GM12865 (cell line): Measurements from ENCODE around the gene NRP2.

Experiments
- DNase-seq: peaks from one replicate; pipeline ENCODE4 v3.0.0; 2010; ENCODE audit warnings: low read depth
- H3K4me3 ChIP-seq: 2 replicates; pipeline ENCODE4 v1.5.1; 2011; ENCODE audit warnings: mild to moderate bottlenecking, low read depth, low read length, control low read depth
- TF ChIP-seq, protein P1 (sequence below): IDR thresholded peaks from 2 replicates; pipeline ENCODE4 v1.5.1; 2011; ENCODE audit warnings: low read length, control low read depth, low read depth, inconsistent platforms; ENCODE audit not compliant: insufficient read depth; ENCODE audit errors: missing control alignments

Gene NRP2

GRCh38 chr2:205781244-205781931 lies 99.1 kb downstream of the NRP2 start:
- no peak for DNase-seq
- no peak overlapping the region for H3K4me3 ChIP-seq
- TF ChIP-seq, protein P1, sequence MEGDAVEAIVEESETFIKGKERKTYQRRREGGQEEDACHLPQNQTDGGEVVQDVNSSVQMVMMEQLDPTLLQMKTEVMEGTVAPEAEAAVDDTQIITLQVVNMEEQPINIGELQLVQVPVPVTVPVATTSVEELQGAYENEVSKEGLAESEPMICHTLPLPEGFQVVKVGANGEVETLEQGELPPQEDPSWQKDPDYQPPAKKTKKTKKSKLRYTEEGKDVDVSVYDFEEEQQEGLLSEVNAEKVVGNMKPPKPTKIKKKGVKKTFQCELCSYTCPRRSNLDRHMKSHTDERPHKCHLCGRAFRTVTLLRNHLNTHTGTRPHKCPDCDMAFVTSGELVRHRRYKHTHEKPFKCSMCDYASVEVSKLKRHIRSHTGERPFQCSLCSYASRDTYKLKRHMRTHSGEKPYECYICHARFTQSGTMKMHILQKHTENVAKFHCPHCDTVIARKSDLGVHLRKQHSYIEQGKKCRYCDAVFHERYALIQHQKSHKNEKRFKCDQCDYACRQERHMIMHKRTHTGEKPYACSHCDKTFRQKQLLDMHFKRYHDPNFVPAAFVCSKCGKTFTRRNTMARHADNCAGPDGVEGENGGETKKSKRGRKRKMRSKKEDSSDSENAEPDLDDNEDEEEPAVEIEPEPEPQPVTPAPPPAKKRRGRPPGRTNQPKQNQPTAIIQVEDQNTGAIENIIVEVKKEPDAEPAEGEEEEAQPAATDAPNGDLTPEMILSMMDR, result no peak

DNA sequence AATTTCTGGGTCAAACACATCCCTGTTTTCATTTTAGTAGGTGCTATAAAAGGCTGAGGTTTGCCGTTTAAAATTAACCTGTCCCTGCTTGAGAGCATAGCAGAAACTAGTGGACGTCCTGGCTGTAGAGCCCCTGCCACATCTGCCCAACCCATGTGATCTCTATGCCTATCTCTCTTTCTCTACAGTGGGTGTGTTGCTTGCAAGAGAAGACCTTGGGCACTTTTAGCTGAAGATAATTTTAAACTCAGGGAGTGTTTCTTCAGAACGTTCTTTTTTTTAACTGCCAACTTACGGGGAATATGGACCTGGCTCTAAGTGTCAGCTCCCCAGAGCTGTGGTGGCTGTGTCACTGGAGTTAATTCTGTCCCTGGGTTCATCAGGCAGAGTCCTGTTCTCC lies 100.6 kb downstream of the NRP2 start:
- no peak overlapping the region for H3K4me3 ChIP-seq
- DNase-seq, result no peak
- TF ChIP-seq, protein P1, result no peak

- no peak overlapping the region for H3K4me3 ChIP-seq
- DNase-seq, result no peak
- TF ChIP-seq, protein P1, result no peak
Measured at GRCh38 chr2:205783872-205784499, 101.7 kb downstream of the NRP2 start.

DNA sequence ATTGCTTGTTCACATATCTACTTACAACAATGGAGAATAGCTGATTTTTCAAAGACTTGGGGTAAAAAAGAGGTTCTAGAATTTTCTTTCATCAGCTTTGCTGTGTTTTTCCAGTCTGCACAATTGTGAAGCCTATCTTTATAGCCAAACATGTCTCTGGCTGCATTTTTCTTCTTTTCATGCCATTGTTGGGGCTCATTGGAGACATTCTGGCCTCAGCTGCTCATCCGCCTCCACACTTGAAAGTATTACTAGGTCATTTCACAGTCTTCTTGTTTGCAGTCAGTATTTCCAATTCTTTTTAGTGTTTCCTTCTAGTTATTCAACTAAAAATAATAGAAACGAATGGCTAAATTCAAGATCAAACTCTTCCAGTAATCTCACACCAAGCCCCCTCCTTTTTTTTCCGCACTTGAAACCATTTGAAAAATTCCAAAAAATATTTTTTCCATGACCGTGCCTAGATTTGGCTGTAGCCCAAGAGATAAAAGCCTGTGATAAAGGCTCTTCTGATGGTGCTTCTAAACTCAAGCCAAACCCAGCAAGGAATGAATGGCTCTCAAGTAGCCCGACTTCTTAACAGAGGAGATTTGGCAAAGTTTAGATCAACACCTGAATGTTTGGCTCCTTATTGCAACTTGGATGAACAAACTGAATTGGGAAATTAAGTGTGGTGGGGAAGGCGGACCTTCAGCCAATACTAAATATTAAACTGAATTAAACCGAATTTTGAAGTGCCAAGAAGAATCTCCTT lies 103.4 kb downstream of the NRP2 start:
- no peak overlapping the region for H3K4me3 ChIP-seq
- TF ChIP-seq, protein P1, result no peak
- no peak for DNase-seq

DNA sequence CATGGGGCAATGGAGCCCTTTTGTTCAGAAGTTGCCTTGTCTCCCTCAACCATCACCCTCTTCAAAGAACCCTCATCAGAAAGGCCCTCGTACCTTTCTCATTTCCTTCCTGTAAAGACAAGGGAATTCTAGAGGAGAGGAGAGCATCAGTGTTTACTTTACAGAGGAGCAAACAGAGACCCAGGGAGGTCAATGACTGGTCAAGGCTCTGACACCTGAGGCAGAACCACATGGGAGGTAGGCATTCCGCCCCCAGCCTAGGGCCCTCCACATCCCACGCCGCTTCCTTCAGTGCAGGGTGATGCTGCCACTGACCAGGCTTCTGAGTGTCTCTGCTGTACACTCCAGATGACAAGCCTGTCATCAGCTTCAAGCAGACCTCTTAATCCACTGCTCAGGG lies 104.7 kb downstream of the NRP2 start:
- no peak for DNase-seq
- H3K4me3 ChIP-seq, result no peak overlapping the region
- TF ChIP-seq, protein P1, result no peak

DNA sequence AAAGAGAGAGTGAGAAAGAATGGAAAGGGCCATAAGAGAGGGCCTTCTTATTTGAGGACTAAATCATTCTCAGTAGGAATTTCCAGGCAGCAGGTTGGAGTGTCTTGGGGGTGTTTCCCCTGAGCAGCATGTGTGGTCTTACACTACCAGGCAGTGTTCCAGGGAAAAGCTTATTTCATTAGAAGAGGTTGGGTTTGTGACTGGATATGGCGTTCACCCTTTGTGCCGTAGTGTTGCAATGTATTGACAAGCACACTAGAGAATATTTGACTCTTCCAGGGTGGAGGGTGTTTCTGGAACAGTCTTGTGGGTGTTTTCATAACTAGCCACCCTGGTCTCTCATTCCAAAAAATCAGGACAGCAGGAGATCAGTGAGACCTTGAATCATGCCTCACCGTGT lies 105.5 kb downstream of the NRP2 start:
- TF ChIP-seq, protein P1, result no peak
- no peak overlapping the region for H3K4me3 ChIP-seq
- DNase-seq, result no peak
